ENCODE measurements around the gene ATP8B2.

The ATP8B2 gene

DNA sequence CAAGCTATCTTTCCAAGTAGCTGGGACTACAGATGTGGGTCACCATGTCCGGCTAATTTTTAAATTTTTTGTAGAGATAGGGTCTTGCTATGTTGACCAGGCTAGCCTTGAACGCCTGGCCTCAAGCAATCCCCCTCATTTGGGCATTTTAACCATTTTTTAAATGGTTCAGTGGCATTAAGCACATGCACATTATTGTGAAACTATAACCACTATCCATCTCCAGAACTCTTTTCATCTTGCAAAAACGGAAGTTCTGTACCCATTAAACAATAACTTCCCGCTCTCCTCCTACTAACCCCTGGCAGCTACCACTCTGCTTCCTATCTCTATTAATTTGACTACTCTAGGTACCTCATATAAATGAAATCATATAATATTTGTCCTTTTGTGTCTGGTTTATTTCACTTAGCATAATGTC lies 75.1 kb downstream of the ATP8B2 start:
- H2AFZ ChIP-seq (ENCODE audit: low read depth, low read length), result no peak overlapping the region
- no peaks in the 10 kb centered on the region for H3K27me3 ChIP-seq (ENCODE audit: low read depth, low read length)
- H3K4me3 ChIP-seq (ENCODE audit: low read length), result no peak overlapping the region
- H3K4me1 ChIP-seq (ENCODE audit: low read length), result peaks cover 23% of the 10 kb centered on the region
- no peak overlapping the region for H3K27ac ChIP-seq (ENCODE audit: low read length)
- no peaks in the 10 kb centered on the region for H3K36me3 ChIP-seq (replicated peaks; ENCODE audit: low read depth, low read length)
- no peak overlapping the region for H3K4me2 ChIP-seq (ENCODE audit: low read length)
- H3K9me3 ChIP-seq (ENCODE audit: insufficient read depth, low read length), result no peaks in the 10 kb centered on the region
- H3K9ac ChIP-seq (ENCODE audit: low read length), result no peak overlapping the region
- no peaks in the 10 kb centered on the region for H4K20me1 ChIP-seq (ENCODE audit: insufficient read depth, low read length)
- no peak for TF ChIP-seq EZH2phosphoT487 (IDR thresholded peaks at IDR 0.05; ENCODE audit: low read depth)
- TF ChIP-seq, protein P1, sequence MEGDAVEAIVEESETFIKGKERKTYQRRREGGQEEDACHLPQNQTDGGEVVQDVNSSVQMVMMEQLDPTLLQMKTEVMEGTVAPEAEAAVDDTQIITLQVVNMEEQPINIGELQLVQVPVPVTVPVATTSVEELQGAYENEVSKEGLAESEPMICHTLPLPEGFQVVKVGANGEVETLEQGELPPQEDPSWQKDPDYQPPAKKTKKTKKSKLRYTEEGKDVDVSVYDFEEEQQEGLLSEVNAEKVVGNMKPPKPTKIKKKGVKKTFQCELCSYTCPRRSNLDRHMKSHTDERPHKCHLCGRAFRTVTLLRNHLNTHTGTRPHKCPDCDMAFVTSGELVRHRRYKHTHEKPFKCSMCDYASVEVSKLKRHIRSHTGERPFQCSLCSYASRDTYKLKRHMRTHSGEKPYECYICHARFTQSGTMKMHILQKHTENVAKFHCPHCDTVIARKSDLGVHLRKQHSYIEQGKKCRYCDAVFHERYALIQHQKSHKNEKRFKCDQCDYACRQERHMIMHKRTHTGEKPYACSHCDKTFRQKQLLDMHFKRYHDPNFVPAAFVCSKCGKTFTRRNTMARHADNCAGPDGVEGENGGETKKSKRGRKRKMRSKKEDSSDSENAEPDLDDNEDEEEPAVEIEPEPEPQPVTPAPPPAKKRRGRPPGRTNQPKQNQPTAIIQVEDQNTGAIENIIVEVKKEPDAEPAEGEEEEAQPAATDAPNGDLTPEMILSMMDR (IDR thresholded peaks at IDR 0.05; ENCODE audit: low read depth, low read length), result no peak
- no peaks in the 10 kb centered on the region for H3K79me2 ChIP-seq (ENCODE audit: low read length)

All from OCI-LY3 (cell line).